Measurements from ENCODE around the gene DEPP1. TPM values are rescaled to one million over a fixed set of nuclear protein-coding genes. Genes with fewer than 3 reads are reported as not detected.

Gene DEPP1
- total and polyA plus RNA-seq, 10 of the 15 experiments (the other 5 are each of a cell fraction or from before 2014, with no cell fraction given), result 1.7 to 12.1 (median 7.3) TPM

DNA sequence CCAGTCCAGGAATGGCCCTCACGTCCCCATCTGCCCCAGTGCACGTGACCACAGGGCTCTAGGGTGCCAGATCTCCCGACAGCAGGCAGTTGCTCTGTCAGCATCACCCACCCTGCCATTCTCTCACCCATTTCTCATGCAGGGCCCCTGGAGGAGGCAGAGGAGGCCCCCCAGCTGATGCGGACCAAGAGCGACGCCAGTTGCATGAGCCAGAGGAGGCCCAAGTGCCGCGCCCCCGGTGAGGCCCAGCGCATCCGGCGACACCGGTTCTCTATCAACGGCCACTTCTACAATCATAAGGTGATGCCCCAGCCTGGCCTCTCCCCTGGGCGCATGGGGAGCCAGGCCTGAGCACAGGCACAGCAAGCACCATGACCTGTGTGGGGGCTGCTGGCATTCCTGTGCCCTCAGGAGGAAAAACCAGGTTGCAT is 6.1 kb upstream of the DEPP1 start:
- Histone ChIP-seq H3K9me3 (replicated peaks; ENCODE audit: control insufficient read depth, insufficient read depth, low read length) (no peaks in the 10 kb centered on the region), H2AFZ (ENCODE audit: control insufficient read depth, low read depth, low read length) (no peak overlapping the region), H3K27me3 (replicated peaks in 1 of 2; ENCODE audit: control insufficient read depth in 2 of 2, insufficient read depth in 2 of 2, low read length in 1 of 2) (no peaks in the 10 kb centered on the region), H3K27ac (ENCODE audit: control insufficient read depth, insufficient read depth) (no peak overlapping the region), H3K36me3 (ENCODE audit: control insufficient read depth in 2 of 2, insufficient read depth in 2 of 2, low read length in 1 of 2) (peaks cover 3 to 4% of the 10 kb centered on the region in 2 experiments; a peak in 3 of 4 replicates), H3K79me2 (ENCODE audit: control insufficient read depth, insufficient read depth, low read length) (no peaks in the 10 kb centered on the region), H3K4me3 (no peak overlapping the region), H3K9ac (ENCODE audit: control insufficient read depth, insufficient read depth, low read length) (no peak overlapping the region), H3K4me2 (ENCODE audit: control insufficient read depth, insufficient read depth) (no peak overlapping the region), H4K20me1 (ENCODE audit: control insufficient read depth, insufficient read depth) (no peaks in the 10 kb centered on the region), H3K4me1 (ENCODE audit: control insufficient read depth, insufficient read depth, low read length) (peaks cover 23% of the 10 kb centered on the region)
- no TSS peak for BruUV-seq (replicated peaks)
- CTCF ChIA-PET, result no interaction called here
- WGBS (ENCODE audit: insufficient coverage, insufficient replicate concordance, low lambda C conversion rate, missing lambda C conversion rate), result 80% methylated on average over 15 of the region's 15 CpGs
- TF ChIP-seq RCOR1 (conservative IDR thresholded peaks at IDR 0.05; ENCODE audit: low read depth, low read length) (no peak), RAD21 (IDR thresholded peaks at IDR 0.05; ENCODE audit: insufficient read depth, low read depth, low read length) (no peak), SP1 (IDR thresholded peaks at IDR 0.05; ENCODE audit: low read depth, low read length) (no peak), PML (IDR thresholded peaks at IDR 0.05; ENCODE audit: low read length) (no peak), CREB1 (IDR thresholded peaks at IDR 0.05; ENCODE audit: low read depth) (no peak), TCF12 (IDR thresholded peaks at IDR 0.05; ENCODE audit: low read depth, low read length) (no peak)
- TF ChIP-seq, protein P1, sequence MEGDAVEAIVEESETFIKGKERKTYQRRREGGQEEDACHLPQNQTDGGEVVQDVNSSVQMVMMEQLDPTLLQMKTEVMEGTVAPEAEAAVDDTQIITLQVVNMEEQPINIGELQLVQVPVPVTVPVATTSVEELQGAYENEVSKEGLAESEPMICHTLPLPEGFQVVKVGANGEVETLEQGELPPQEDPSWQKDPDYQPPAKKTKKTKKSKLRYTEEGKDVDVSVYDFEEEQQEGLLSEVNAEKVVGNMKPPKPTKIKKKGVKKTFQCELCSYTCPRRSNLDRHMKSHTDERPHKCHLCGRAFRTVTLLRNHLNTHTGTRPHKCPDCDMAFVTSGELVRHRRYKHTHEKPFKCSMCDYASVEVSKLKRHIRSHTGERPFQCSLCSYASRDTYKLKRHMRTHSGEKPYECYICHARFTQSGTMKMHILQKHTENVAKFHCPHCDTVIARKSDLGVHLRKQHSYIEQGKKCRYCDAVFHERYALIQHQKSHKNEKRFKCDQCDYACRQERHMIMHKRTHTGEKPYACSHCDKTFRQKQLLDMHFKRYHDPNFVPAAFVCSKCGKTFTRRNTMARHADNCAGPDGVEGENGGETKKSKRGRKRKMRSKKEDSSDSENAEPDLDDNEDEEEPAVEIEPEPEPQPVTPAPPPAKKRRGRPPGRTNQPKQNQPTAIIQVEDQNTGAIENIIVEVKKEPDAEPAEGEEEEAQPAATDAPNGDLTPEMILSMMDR (IDR thresholded peaks at IDR 0.05 in 2 of 3, conservative IDR thresholded peaks at IDR 0.05 in 1 of 3; ENCODE audit: control insufficient read depth in 2 of 3, extremely low read depth in 1 of 3, insufficient read depth in 1 of 3, low read depth in 3 of 3, low read length in 3 of 3), result no peak
- TF ChIP-seq, protein P2, sequence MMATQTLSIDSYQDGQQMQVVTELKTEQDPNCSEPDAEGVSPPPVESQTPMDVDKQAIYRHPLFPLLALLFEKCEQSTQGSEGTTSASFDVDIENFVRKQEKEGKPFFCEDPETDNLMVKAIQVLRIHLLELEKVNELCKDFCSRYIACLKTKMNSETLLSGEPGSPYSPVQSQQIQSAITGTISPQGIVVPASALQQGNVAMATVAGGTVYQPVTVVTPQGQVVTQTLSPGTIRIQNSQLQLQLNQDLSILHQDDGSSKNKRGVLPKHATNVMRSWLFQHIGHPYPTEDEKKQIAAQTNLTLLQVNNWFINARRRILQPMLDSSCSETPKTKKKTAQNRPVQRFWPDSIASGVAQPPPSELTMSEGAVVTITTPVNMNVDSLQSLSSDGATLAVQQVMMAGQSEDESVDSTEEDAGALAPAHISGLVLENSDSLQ (IDR thresholded peaks at IDR 0.05), result no peak
- in situ Hi-C loops (cut with MboI), result no loop called here
- no peak for DNase-seq (ENCODE audit: low read depth, low spot score)
- POLR2A ChIA-PET, result no interaction called here
- RAD21 ChIA-PET (ENCODE audit: unreplicated experiment), result no interaction called here
- no peak for FAIRE-seq
- intact Hi-C loops (cut with micrococcal nuclease; ENCODE audit: unreplicated experiment), result no loop called here
- SMC1A ChIA-PET (ENCODE audit: uncharacterized antibody, unreplicated experiment), result no interaction called here
- no peak for ATAC-seq
